Measurements from ENCODE around the gene RNASEH2B.

- TF ChIP-seq CTCF (IDR thresholded peaks at IDR 0.05) (no peak), POLR2A (IDR thresholded peaks at IDR 0.05; ENCODE audit: low read depth) (no peak), POLR2AphosphoS5 (IDR thresholded peaks at IDR 0.05) (no peak)
These were observed 64.7 kb downstream of the RNASEH2B start for GRCh38 chr13:50974268-50974667.

Data from esophagus muscularis mucosa (tissue), 3 donors.